H9 (cell line): ENCODE data around the gene RAI14. TPM values are rescaled to one million over a fixed set of nuclear protein-coding genes. Genes with fewer than 3 reads are reported as not detected.

ENCODE experiments used
- DNase-seq: peaks from one replicate; pipeline ENCODE4 v3.0.0-alpha.2; 2017
- H2AFZ ChIP-seq: one replicate; pipeline ENCODE4 v1.6.1; 2013; ENCODE audit warnings: mild to moderate bottlenecking, low read length, control low read depth, moderate library complexity
- H2AK5ac ChIP-seq: 2 replicates; pipeline ENCODE4 v1.6.1; 2013; ENCODE audit warnings: low read length, control low read depth, mixed read lengths; ENCODE audit not compliant: insufficient read length
- H2BK120ac ChIP-seq: one replicate; pipeline ENCODE4 v1.6.1; 2013; ENCODE audit warnings: low read depth, mild to moderate bottlenecking, low read length, control low read depth, inconsistent platforms; ENCODE audit not compliant: poor library complexity, severe bottlenecking
- H2BK12ac ChIP-seq: 2 replicates; pipeline ENCODE4 v1.6.1; 2013; ENCODE audit warnings: low read length, control low read depth, mixed read lengths, low read depth; ENCODE audit not compliant: insufficient read length
- H2BK15ac ChIP-seq: 2 replicates; pipeline ENCODE4 v1.6.1; 2013; ENCODE audit warnings: low read depth, low read length, control low read depth
- H2BK20ac ChIP-seq: one replicate; pipeline ENCODE4 v1.6.1; 2013; ENCODE audit warnings: low read depth, mild to moderate bottlenecking, low read length, control low read depth, inconsistent platforms; ENCODE audit not compliant: poor library complexity, severe bottlenecking
- H2BK5ac ChIP-seq: 2 replicates; pipeline ENCODE4 v1.6.1; 2013; ENCODE audit warnings: low read length, control low read depth, mixed read lengths; ENCODE audit not compliant: insufficient read length
- H3K14ac ChIP-seq: 2 replicates; pipeline ENCODE4 v1.6.1; 2013; ENCODE audit warnings: low read length, control low read depth; ENCODE audit not compliant: insufficient read depth
- H3K18ac ChIP-seq: 2 replicates; pipeline ENCODE4 v1.6.1; 2013; ENCODE audit warnings: low read depth, mild to moderate bottlenecking, mixed read lengths, low read length, control low read depth; ENCODE audit not compliant: insufficient read length
- H3K23ac ChIP-seq: 2 replicates; pipeline ENCODE4 v1.6.1; 2013; ENCODE audit warnings: low read length, control low read depth, mixed read lengths, low read depth; ENCODE audit not compliant: insufficient read length
- H3K23me2 ChIP-seq: 2 replicates; pipeline ENCODE4 v1.6.1; 2013; ENCODE audit warnings: low read depth, mild to moderate bottlenecking, mixed read lengths, low read length, control low read depth; ENCODE audit not compliant: insufficient read length, poor library complexity, severe bottlenecking
- H3K27ac ChIP-seq: 2 replicates; pipeline ENCODE4 v1.5.1; 2013; ENCODE audit warnings: low read length, control low read depth, mixed read lengths, low read depth; ENCODE audit not compliant: insufficient read length
- H3K27me3 ChIP-seq: 2 replicates; pipeline ENCODE4 v1.6.1; 2013; ENCODE audit warnings: low read length, control low read depth, inconsistent platforms; ENCODE audit not compliant: insufficient read depth
- H3K4ac ChIP-seq: 2 replicates; pipeline ENCODE4 v1.6.1; 2013; ENCODE audit warnings: low read depth, mild to moderate bottlenecking, control low read depth, inconsistent platforms, low read length, moderate library complexity
- H3K4me1 ChIP-seq: 2 replicates; pipeline ENCODE4 v1.6.1; 2013; ENCODE audit warnings: low read length, control low read depth, inconsistent platforms; ENCODE audit not compliant: insufficient read depth
- H3K4me2 ChIP-seq: 2 replicates; pipeline ENCODE4 v1.6.1; 2013; ENCODE audit warnings: low read length, control low read depth, mixed read lengths; ENCODE audit not compliant: insufficient read length, insufficient read depth
- H3K56ac ChIP-seq: 2 replicates; pipeline ENCODE4 v1.6.1; 2013; ENCODE audit warnings: low read depth, mild to moderate bottlenecking, mixed read lengths, low read length, control low read depth; ENCODE audit not compliant: insufficient read length
- H3K79me1 ChIP-seq: 2 replicates; pipeline ENCODE4 v1.6.1; 2013; ENCODE audit warnings: low read depth, mild to moderate bottlenecking, moderate library complexity, low read length, control low read depth, inconsistent platforms; ENCODE audit not compliant: insufficient read depth, poor library complexity, severe bottlenecking
- H3K79me2 ChIP-seq: 2 replicates; pipeline ENCODE4 v1.6.1; 2013; ENCODE audit warnings: low read length, control low read depth, inconsistent platforms; ENCODE audit not compliant: insufficient read depth
- H3K9ac ChIP-seq: 2 replicates; pipeline ENCODE4 v1.6.1; 2013; ENCODE audit warnings: low read length, control low read depth, mixed read lengths; ENCODE audit not compliant: insufficient read length; ENCODE audit errors: extremely low read depth
- H3K9me3 ChIP-seq: one replicate; pipeline ENCODE4 v1.6.1; 2013; ENCODE audit warnings: low read depth, low read length, inconsistent platforms; ENCODE audit not compliant: control insufficient read depth
- H3T11ph ChIP-seq: one replicate; pipeline ENCODE4 v1.6.1; 2013; ENCODE audit warnings: mild to moderate bottlenecking, low read length, control low read depth, inconsistent platforms
- H4K20me1 ChIP-seq: one replicate; pipeline ENCODE4 v1.6.1; 2013; ENCODE audit not compliant: control insufficient read depth, insufficient read length, insufficient read depth
- H4K5ac ChIP-seq: 2 replicates; pipeline ENCODE4 v1.6.1; 2013; ENCODE audit warnings: low read depth, mild to moderate bottlenecking, mixed read lengths, low read length, control low read depth; ENCODE audit not compliant: insufficient read length
- H4K8ac ChIP-seq: replicated peaks from 2 replicates; pipeline ENCODE4 v1.6.1; 2013; ENCODE audit warnings: low read length, control low read depth, mixed read lengths, low read depth; ENCODE audit not compliant: insufficient read length
- H4K91ac ChIP-seq: 2 replicates; pipeline ENCODE4 v1.6.1; 2013; ENCODE audit warnings: low read depth, mild to moderate bottlenecking, moderate library complexity, mixed read lengths, low read length, control low read depth; ENCODE audit not compliant: insufficient read length
- H3K27ac Mint-ChIP-seq, 3 experiments: 2 replicates in 2 of 3; 3 replicates in 1 of 3; pipeline ENCODE4 v1.8.0; 2020 to 2021; ENCODE audit warnings: mixed read lengths in 3 of 3, mild to moderate bottlenecking in 1 of 3, moderate library complexity in 1 of 3
- H3K27me3 Mint-ChIP-seq: 2 replicates; pipeline ENCODE4 v1.8.0; 2021; ENCODE audit warnings: low read depth, mild to moderate bottlenecking, moderate library complexity, mixed read lengths
- H3K36me3 Mint-ChIP-seq, 3 experiments: 2 replicates in 2 of 3; 3 replicates in 1 of 3; pipeline ENCODE4 v1.8.0; 2020 to 2021; ENCODE audit warnings: low read depth in 3 of 3, mixed read lengths in 3 of 3; ENCODE audit not compliant: insufficient read depth in 1 of 3
- H3K4me1 Mint-ChIP-seq, 2 experiments: 2 replicates each; pipeline ENCODE4 v1.8.0; 2020; ENCODE audit warnings: mixed read lengths in 2 of 2
- H3K4me3 Mint-ChIP-seq, 2 experiments: 2 replicates in 1 of 2; 3 replicates in 1 of 2; pipeline ENCODE4 v1.8.0; 2020 to 2021; ENCODE audit warnings: mild to moderate bottlenecking in 2 of 2, mixed read lengths in 2 of 2, moderate library complexity in 1 of 2
- H3K9me3 Mint-ChIP-seq, 2 experiments: 2 replicates in 1 of 2; 3 replicates in 1 of 2; pipeline ENCODE4 v1.8.0; 2020; ENCODE audit warnings: mild to moderate bottlenecking in 2 of 2, mixed read lengths in 2 of 2, moderate library complexity in 1 of 2
- total RNA-seq: library from RNA; stranded (reverse); gene quantifications from 2 replicates; pipeline ENCODE4 v1.2.1, GENCODE V29; 2021
- TF ChIP-seq, protein P1 (sequence below): fragments of 200-600 bp; sonication (generic); conservative IDR thresholded peaks from 3 replicates; pipeline ENCODE4 v1.8.0; 2021; ENCODE audit warnings: antibody characterized with exemption, mild to moderate bottlenecking

RAI14 gene
- total RNA-seq, 1 experiment from 2014 or later: 127 TPM

- no peak for DNase-seq
- Histone ChIP-seq H2BK5ac (no peak overlapping the region), H2BK20ac (no peak overlapping the region), H4K91ac (no peak overlapping the region), H3K56ac (no peak overlapping the region), H3K4me2 (no peak overlapping the region), H4K5ac (no peak overlapping the region), H3K79me2 (no peaks in the 10 kb centered on the region), H3K9ac (no peak overlapping the region), H3K14ac (no peak overlapping the region), H4K20me1 (no peaks in the 10 kb centered on the region), H2BK120ac (no peak overlapping the region), H2BK15ac (no peak overlapping the region), H3K27me3 (no peaks in the 10 kb centered on the region), H3K18ac (no peak overlapping the region), H3K79me1 (no peaks in the 10 kb centered on the region), H3K4me1 (no peaks in the 10 kb centered on the region; the same call in 1 of the 2 replicates), H3K27ac (no peak overlapping the region), H3K23ac (no peak overlapping the region), H2AK5ac (no peak overlapping the region), H3K4ac (no peak overlapping the region), H3T11ph (no peak overlapping the region), H3K23me2 (no peaks in the 10 kb centered on the region), H2BK12ac (no peak overlapping the region), H4K8ac (no peak overlapping the region), H2AFZ (no peak overlapping the region), H3K9me3 (no peaks in the 10 kb centered on the region)
- TF ChIP-seq, protein P1, sequence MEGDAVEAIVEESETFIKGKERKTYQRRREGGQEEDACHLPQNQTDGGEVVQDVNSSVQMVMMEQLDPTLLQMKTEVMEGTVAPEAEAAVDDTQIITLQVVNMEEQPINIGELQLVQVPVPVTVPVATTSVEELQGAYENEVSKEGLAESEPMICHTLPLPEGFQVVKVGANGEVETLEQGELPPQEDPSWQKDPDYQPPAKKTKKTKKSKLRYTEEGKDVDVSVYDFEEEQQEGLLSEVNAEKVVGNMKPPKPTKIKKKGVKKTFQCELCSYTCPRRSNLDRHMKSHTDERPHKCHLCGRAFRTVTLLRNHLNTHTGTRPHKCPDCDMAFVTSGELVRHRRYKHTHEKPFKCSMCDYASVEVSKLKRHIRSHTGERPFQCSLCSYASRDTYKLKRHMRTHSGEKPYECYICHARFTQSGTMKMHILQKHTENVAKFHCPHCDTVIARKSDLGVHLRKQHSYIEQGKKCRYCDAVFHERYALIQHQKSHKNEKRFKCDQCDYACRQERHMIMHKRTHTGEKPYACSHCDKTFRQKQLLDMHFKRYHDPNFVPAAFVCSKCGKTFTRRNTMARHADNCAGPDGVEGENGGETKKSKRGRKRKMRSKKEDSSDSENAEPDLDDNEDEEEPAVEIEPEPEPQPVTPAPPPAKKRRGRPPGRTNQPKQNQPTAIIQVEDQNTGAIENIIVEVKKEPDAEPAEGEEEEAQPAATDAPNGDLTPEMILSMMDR: no peak
- Mint-ChIP-seq H3K4me1 (peaks cover 7 to 9% of the 10 kb centered on the region in 2 experiments), H3K4me3 (no peak overlapping the region), H3K36me3 (peaks cover 3 to 16% (median 5%) of the 10 kb centered on the region in 3 experiments; a peak in 6 of 7 replicates), H3K27me3 (no peaks in the 10 kb centered on the region), H3K27ac (no peak overlapping the region), H3K9me3 (peaks cover 3 to 4% of the 10 kb centered on the region in 2 experiments; a peak in 3 of 5 replicates)
Observed at GRCh38 chr5:34847056-34847455, 190.9 kb downstream of the RAI14 start.
